ENCODE measurements around the gene SLC22A23.

SLC22A23 gene

GRCh38 chr6:3288711-3289663 is 167.9 kb downstream of the SLC22A23 start:
- H3K4me1 Mint-ChIP-seq (ENCODE audit: low read depth), result no peaks in the 10 kb centered on the region
- no peak overlapping the region for H3K4me3 Mint-ChIP-seq
- H3K36me3 Mint-ChIP-seq (ENCODE audit: low read depth), result no peaks in the 10 kb centered on the region
- H3K27me3 Mint-ChIP-seq (ENCODE audit: low read depth), result no peaks in the 10 kb centered on the region
- no peak for DNase-seq (ENCODE audit: low spot score)
- H3K27ac Mint-ChIP-seq, result no peak overlapping the region
- no peaks in the 10 kb centered on the region for H3K9me3 Mint-ChIP-seq

GRCh38 chr6:3287976-3288707 is 168.7 kb downstream of the SLC22A23 start:
- Mint-ChIP-seq H3K27ac (no peak overlapping the region), H3K4me3 (no peak overlapping the region), H3K4me1 (ENCODE audit: low read depth) (no peaks in the 10 kb centered on the region), H3K9me3 (no peaks in the 10 kb centered on the region), H3K36me3 (ENCODE audit: low read depth) (no peaks in the 10 kb centered on the region), H3K27me3 (ENCODE audit: low read depth) (no peaks in the 10 kb centered on the region)
- DNase-seq (ENCODE audit: low spot score), result no peak

- DNase-seq (ENCODE audit: low spot score), result no peak
- H3K4me3 Mint-ChIP-seq, result no peak overlapping the region
Observed at GRCh38 chr6:3287308-3287707, 169.5 kb downstream of the SLC22A23 start.

GRCh38 chr6:3286641-3287171 is 170.1 kb downstream of the SLC22A23 start:
- Mint-ChIP-seq H3K4me3 (no peak overlapping the region), H3K27me3 (ENCODE audit: low read depth) (no peaks in the 10 kb centered on the region), H3K4me1 (ENCODE audit: low read depth) (no peaks in the 10 kb centered on the region), H3K36me3 (ENCODE audit: low read depth) (no peaks in the 10 kb centered on the region), H3K27ac (no peak overlapping the region), H3K9me3 (no peaks in the 10 kb centered on the region)
- DNase-seq (ENCODE audit: low spot score), result no peak

More at GRCh38 chr6:3287308-3287707, 169.5 kb downstream of the SLC22A23 start:
- no peaks in the 10 kb centered on the region for H3K27me3 Mint-ChIP-seq (ENCODE audit: low read depth)
- no peaks in the 10 kb centered on the region for H3K36me3 Mint-ChIP-seq (ENCODE audit: low read depth)
- no peaks in the 10 kb centered on the region for H3K4me1 Mint-ChIP-seq (ENCODE audit: low read depth)
- no peaks in the 10 kb centered on the region for H3K9me3 Mint-ChIP-seq
- no peak overlapping the region for H3K27ac Mint-ChIP-seq

GRCh38 chr6:3285732-3286131 is 171.1 kb downstream of the SLC22A23 start:
- H3K36me3 Mint-ChIP-seq (ENCODE audit: low read depth), result no peaks in the 10 kb centered on the region
- H3K9me3 Mint-ChIP-seq, result no peaks in the 10 kb centered on the region
- H3K4me3 Mint-ChIP-seq, result no peak overlapping the region
- H3K27me3 Mint-ChIP-seq (ENCODE audit: low read depth), result no peaks in the 10 kb centered on the region
- no peak overlapping the region for H3K27ac Mint-ChIP-seq
- H3K4me1 Mint-ChIP-seq (ENCODE audit: low read depth), result no peaks in the 10 kb centered on the region
- DNase-seq (ENCODE audit: low spot score), result no peak

GRCh38 chr6:3285049-3285639 is 171.7 kb downstream of the SLC22A23 start:
- H3K9me3 Mint-ChIP-seq, result no peaks in the 10 kb centered on the region
- no peak overlapping the region for H3K27ac Mint-ChIP-seq
- H3K4me3 Mint-ChIP-seq, result no peak overlapping the region
- no peaks in the 10 kb centered on the region for H3K36me3 Mint-ChIP-seq (ENCODE audit: low read depth)
- no peak for DNase-seq (ENCODE audit: low spot score)
- no peaks in the 10 kb centered on the region for H3K27me3 Mint-ChIP-seq (ENCODE audit: low read depth)
- no peaks in the 10 kb centered on the region for H3K4me1 Mint-ChIP-seq (ENCODE audit: low read depth)

GRCh38 chr6:3284436-3284876 is 172.4 kb downstream of the SLC22A23 start:
- H3K27me3 Mint-ChIP-seq (ENCODE audit: low read depth), result no peaks in the 10 kb centered on the region

GRCh38 chr6:3283641-3284435 is 173.0 kb downstream of the SLC22A23 start:
- H3K4me1 Mint-ChIP-seq (ENCODE audit: low read depth), result peaks cover 2% of the 10 kb centered on the region
- DNase-seq (ENCODE audit: low spot score), result no peak
- no peak overlapping the region for H3K27ac Mint-ChIP-seq
- no peak overlapping the region for H3K4me3 Mint-ChIP-seq
- no peaks in the 10 kb centered on the region for H3K36me3 Mint-ChIP-seq (ENCODE audit: low read depth)
- H3K9me3 Mint-ChIP-seq, result no peaks in the 10 kb centered on the region
- no peaks in the 10 kb centered on the region for H3K27me3 Mint-ChIP-seq (ENCODE audit: low read depth)

More at GRCh38 chr6:3284436-3284876, 172.4 kb downstream of the SLC22A23 start:
- no peak overlapping the region for H3K4me3 Mint-ChIP-seq
- H3K9me3 Mint-ChIP-seq, result no peaks in the 10 kb centered on the region
- H3K4me1 Mint-ChIP-seq (ENCODE audit: low read depth), result peaks cover 2% of the 10 kb centered on the region
- H3K27ac Mint-ChIP-seq, result no peak overlapping the region
- no peaks in the 10 kb centered on the region for H3K36me3 Mint-ChIP-seq (ENCODE audit: low read depth)
- DNase-seq (ENCODE audit: low spot score), result no peak

- peaks cover 2% of the 10 kb centered on the region for H3K4me1 Mint-ChIP-seq (ENCODE audit: low read depth)
- no peak overlapping the region for H3K4me3 Mint-ChIP-seq
- no peaks in the 10 kb centered on the region for H3K36me3 Mint-ChIP-seq (ENCODE audit: low read depth)
- no peaks in the 10 kb centered on the region for H3K9me3 Mint-ChIP-seq
- DNase-seq (ENCODE audit: low spot score), result no peak
- H3K27ac Mint-ChIP-seq, result no peak overlapping the region
- H3K27me3 Mint-ChIP-seq (ENCODE audit: low read depth), result no peaks in the 10 kb centered on the region
Observed at GRCh38 chr6:3283241-3283640, 173.6 kb downstream of the SLC22A23 start.

GRCh38 chr6:3282476-3283236 is 174.2 kb downstream of the SLC22A23 start:
- no peak for DNase-seq (ENCODE audit: low spot score)
- H3K27ac Mint-ChIP-seq, result no peak overlapping the region
- H3K36me3 Mint-ChIP-seq (ENCODE audit: low read depth), result no peaks in the 10 kb centered on the region
- no peaks in the 10 kb centered on the region for H3K27me3 Mint-ChIP-seq (ENCODE audit: low read depth)
- peaks cover 2% of the 10 kb centered on the region for H3K4me1 Mint-ChIP-seq (ENCODE audit: low read depth)
- no peak overlapping the region for H3K4me3 Mint-ChIP-seq
- no peaks in the 10 kb centered on the region for H3K9me3 Mint-ChIP-seq

GRCh38 chr6:3281631-3282475 is 175.0 kb downstream of the SLC22A23 start:
- Mint-ChIP-seq H3K36me3 (ENCODE audit: low read depth) (no peaks in the 10 kb centered on the region), H3K27me3 (ENCODE audit: low read depth) (no peaks in the 10 kb centered on the region), H3K27ac (no peak overlapping the region), H3K4me3 (no peak overlapping the region), H3K4me1 (ENCODE audit: low read depth) (peaks cover 2% of the 10 kb centered on the region), H3K9me3 (no peaks in the 10 kb centered on the region)
- no peak for DNase-seq (ENCODE audit: low spot score)

- no peaks in the 10 kb centered on the region for H3K9me3 Mint-ChIP-seq
- peaks cover 2% of the 10 kb centered on the region for H3K4me1 Mint-ChIP-seq (ENCODE audit: low read depth)
- H3K27me3 Mint-ChIP-seq (ENCODE audit: low read depth), result no peaks in the 10 kb centered on the region
- no peaks in the 10 kb centered on the region for H3K36me3 Mint-ChIP-seq (ENCODE audit: low read depth)
- no peak for DNase-seq (ENCODE audit: low spot score)
- H3K27ac Mint-ChIP-seq, result no peak overlapping the region
- H3K4me3 Mint-ChIP-seq, result no peak overlapping the region
Observed at GRCh38 chr6:3280866-3281465, 175.9 kb downstream of the SLC22A23 start.

All from T-helper 2 cell treated with Interferon-gamma antibody and Interleukin-4, amounts not matched to agents 5 μg/mL and 100 μg/mL, for 36 hours (primary cell).